Fibroblast of lung (primary cell): Measurements from ENCODE around the gene CEP120. TPM values are rescaled to one million over a fixed set of nuclear protein-coding genes. Genes with fewer than 3 reads are reported as not detected.
"Not testable (repeated sequence)": the region's sequence is repeated elsewhere in the genome, so short reads cannot be mapped to it uniquely, and the experiment has no call there.

Experiments used
- DNase-seq, 2 donors: peaks; one replicate each; pipeline versions ENCODE4 v3.0.0 to v3.0.0-alpha.2; 2010; ENCODE audit warnings: low read depth in 2 of 2
- H2AFZ ChIP-seq: 2 replicates; pipeline ENCODE4 v1.5.1; 2012; ENCODE audit warnings: low read length, control low read depth, inconsistent platforms
- H3K27ac ChIP-seq: 2 replicates; pipeline ENCODE4 v1.5.1; 2011; ENCODE audit warnings: low read length, control low read depth; ENCODE audit not compliant: insufficient read depth
- H3K27me3 ChIP-seq: 2 replicates; pipeline ENCODE4 v1.5.1; 2011; ENCODE audit warnings: mild to moderate bottlenecking, low read length; ENCODE audit not compliant: control insufficient read depth, insufficient read depth
- H3K36me3 ChIP-seq: 2 replicates; pipeline ENCODE4 v1.5.1; 2011; ENCODE audit warnings: low read length; ENCODE audit not compliant: control insufficient read depth, insufficient read depth
- H3K4me1 ChIP-seq: 2 replicates; pipeline ENCODE4 v1.5.1; 2011; ENCODE audit warnings: low read length; ENCODE audit not compliant: control insufficient read depth, insufficient read depth; ENCODE audit errors: extremely low read depth
- H3K4me2 ChIP-seq: 2 replicates; pipeline ENCODE4 v1.5.1; 2011; ENCODE audit warnings: low read length, control low read depth; ENCODE audit not compliant: insufficient read depth; ENCODE audit errors: extremely low read depth
- H3K4me3 ChIP-seq, 4 experiments: fragments of 200-600 bp in 1 of 4; sonication (generic) in 1 of 4; replicated peaks in 1 of 4; 2 replicates each; pipeline ENCODE4 v1.5.1; 2011 to 2016; ENCODE audit warnings: low read length in 4 of 4, low read depth in 3 of 4, mild to moderate bottlenecking in 3 of 4, control low read depth in 2 of 4, inconsistent platforms in 1 of 4, mixed read lengths in 1 of 4; ENCODE audit not compliant: insufficient read depth in 1 of 4; ENCODE audit errors: control extremely low read depth in 1 of 4
- H3K79me2 ChIP-seq: 2 replicates; pipeline ENCODE4 v1.5.1; 2012; ENCODE audit warnings: mild to moderate bottlenecking, low read length, inconsistent platforms; ENCODE audit not compliant: control insufficient read depth, insufficient read depth
- H3K9ac ChIP-seq: 2 replicates; pipeline ENCODE4 v1.5.1; 2011; ENCODE audit warnings: mild to moderate bottlenecking, low read length, control low read depth; ENCODE audit not compliant: insufficient read depth
- H3K9me3 ChIP-seq: 2 replicates; pipeline ENCODE4 v1.5.1; 2012; ENCODE audit warnings: low read depth, low read length; ENCODE audit not compliant: control insufficient read depth, insufficient read depth
- H4K20me1 ChIP-seq: 2 replicates; pipeline ENCODE4 v1.5.1; 2011; ENCODE audit warnings: low read length; ENCODE audit not compliant: control insufficient read depth, insufficient read depth; ENCODE audit errors: extremely low read depth
- EZH2 ChIP-seq: IDR thresholded peaks from 2 replicates; pipeline ENCODE4 v1.5.1; 2012; ENCODE audit warnings: low read length, control low read depth, mild to moderate bottlenecking; ENCODE audit errors: missing control alignments
- polyA plus RNA-seq, 2 donors: library from polyadenylated mRNA; depleted of rRNA in 1 of 2; stranded (reverse) in 1 of 2; unstranded in 1 of 2; fragments of >200 nt; gene quantifications; 2 replicates each; pipeline ENCODE4 v1.2.1, GENCODE V29; 2011 to 2012; ENCODE audit warnings: missing spikeins in 1 of 2
- total RNA-seq: library from RNA; depleted of rRNA; stranded (reverse); fragments of >200 nt; gene quantifications from 2 replicates; pipeline ENCODE4 v1.2.1, GENCODE V29; 2014
- TF ChIP-seq, protein P1 (sequence below), 2 donors: IDR thresholded peaks in 1 of 2; conservative IDR thresholded peaks in 1 of 2; 1 replicate in 1 of 2; 2 replicates in 1 of 2; pipeline ENCODE4 v1.5.1; 2011 to 2012; ENCODE audit warnings: low read length in 2 of 2, control low read depth in 1 of 2, inconsistent platforms in 1 of 2, low read depth in 1 of 2, mild to moderate bottlenecking in 1 of 2

The CEP120 gene
- total and polyA plus RNA-seq, 2 donors (not counting 1 experiment from before 2014, with no cell fraction given) = 14.8 to 22.3 TPM

DNA sequence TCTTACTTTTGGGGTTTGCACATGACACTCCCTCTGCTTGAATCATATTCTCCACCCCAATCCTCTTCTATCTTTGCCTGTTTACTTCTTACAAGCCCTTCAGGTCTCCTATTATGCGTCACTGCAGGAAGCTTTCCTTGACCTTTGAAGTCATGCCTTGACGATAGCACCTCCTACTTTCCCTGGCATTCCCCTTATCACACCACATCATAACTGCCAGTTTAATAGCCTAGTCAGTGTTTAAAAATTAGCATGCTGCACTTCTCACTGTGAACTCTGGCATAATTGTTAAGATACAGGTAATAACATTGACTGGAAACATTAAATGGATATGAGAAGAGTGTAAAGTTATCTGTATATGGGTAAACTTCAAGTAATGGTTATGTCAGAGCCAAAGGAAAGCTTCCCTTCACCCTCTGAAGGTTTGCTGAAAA is 37.1 kb upstream of the CEP120 start:
- Histone ChIP-seq H3K4me3 (no peak overlapping the region), H3K36me3 (no peaks in the 10 kb centered on the region), H3K9me3 (no peaks in the 10 kb centered on the region), H3K4me1 (no peaks in the 10 kb centered on the region), H4K20me1 (no peaks in the 10 kb centered on the region), H3K79me2 (no peaks in the 10 kb centered on the region), H3K9ac (no peak overlapping the region), H3K27ac (no peak overlapping the region), H3K4me2 (no peak overlapping the region), H3K27me3 (no peaks in the 10 kb centered on the region), H2AFZ (no peak overlapping the region)
- peak in 1 of 2 donors; percentile 42 for DNase-seq
- TF ChIP-seq EZH2 = no peak

DNA sequence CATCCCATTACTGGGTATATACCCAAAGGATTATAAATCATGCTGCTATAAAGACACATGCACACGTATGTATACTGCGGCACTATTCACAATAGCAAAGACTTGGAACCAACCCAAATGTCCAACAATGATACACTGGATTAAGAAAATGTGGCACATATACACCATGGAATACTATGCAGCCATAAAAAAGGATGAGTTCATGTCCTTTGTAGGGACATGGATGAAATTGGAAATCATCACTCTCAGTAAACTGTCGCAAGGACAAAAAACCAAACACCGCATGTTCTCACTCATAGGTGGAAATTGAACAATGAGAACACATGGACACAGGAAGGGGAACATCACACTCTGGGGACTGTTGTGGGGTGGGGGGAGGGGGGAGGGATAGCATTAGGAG is 35.8 kb upstream of the CEP120 start:
- not testable (repeated sequence) for H3K79me2 ChIP-seq, H3K27ac ChIP-seq, H3K9me3 ChIP-seq, H3K9ac ChIP-seq, DNase-seq, H3K4me2 ChIP-seq, H3K27me3 ChIP-seq, H4K20me1 ChIP-seq, H3K4me3 ChIP-seq, H2AFZ ChIP-seq, H3K36me3 ChIP-seq, H3K4me1 ChIP-seq

DNA sequence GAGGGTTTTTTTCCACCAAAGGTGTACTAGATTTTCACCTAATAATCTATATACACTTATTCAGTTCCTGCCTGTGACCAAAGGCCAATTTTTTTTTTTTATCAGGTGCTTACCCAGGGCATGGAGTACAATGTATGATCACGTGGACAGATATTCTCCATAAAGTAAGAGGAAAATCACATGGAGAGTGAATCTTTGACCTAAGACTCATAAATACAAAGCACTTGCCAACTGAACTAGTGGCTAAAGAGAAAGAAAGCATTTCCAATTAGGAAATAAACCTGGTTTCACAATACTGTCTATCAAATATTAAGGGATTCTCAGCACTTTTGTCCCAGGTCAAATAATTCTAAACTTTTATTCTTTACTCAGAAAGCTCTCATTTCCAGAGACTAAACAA is 33.0 kb upstream of the CEP120 start:
- no peaks in the 10 kb centered on the region for H3K9me3 ChIP-seq
- H3K27ac ChIP-seq = no peak overlapping the region
- DNase-seq = no peak
- no peaks in the 10 kb centered on the region for H3K79me2 ChIP-seq
- H4K20me1 ChIP-seq = no peaks in the 10 kb centered on the region
- no peak overlapping the region for H3K4me3 ChIP-seq
- no peak overlapping the region for H2AFZ ChIP-seq
- no peak overlapping the region for H3K9ac ChIP-seq
- no peak overlapping the region for H3K4me2 ChIP-seq
- no peaks in the 10 kb centered on the region for H3K4me1 ChIP-seq
- TF ChIP-seq, protein P1, sequence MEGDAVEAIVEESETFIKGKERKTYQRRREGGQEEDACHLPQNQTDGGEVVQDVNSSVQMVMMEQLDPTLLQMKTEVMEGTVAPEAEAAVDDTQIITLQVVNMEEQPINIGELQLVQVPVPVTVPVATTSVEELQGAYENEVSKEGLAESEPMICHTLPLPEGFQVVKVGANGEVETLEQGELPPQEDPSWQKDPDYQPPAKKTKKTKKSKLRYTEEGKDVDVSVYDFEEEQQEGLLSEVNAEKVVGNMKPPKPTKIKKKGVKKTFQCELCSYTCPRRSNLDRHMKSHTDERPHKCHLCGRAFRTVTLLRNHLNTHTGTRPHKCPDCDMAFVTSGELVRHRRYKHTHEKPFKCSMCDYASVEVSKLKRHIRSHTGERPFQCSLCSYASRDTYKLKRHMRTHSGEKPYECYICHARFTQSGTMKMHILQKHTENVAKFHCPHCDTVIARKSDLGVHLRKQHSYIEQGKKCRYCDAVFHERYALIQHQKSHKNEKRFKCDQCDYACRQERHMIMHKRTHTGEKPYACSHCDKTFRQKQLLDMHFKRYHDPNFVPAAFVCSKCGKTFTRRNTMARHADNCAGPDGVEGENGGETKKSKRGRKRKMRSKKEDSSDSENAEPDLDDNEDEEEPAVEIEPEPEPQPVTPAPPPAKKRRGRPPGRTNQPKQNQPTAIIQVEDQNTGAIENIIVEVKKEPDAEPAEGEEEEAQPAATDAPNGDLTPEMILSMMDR (conservative IDR thresholded peaks at IDR 0.05 in 1 of 2, IDR thresholded peaks at IDR 0.05 in 1 of 2; ENCODE audit: low read depth in 1 of 2, low read length in 2 of 2) = no peak
- no peak for TF ChIP-seq EZH2
- no peaks in the 10 kb centered on the region for H3K27me3 ChIP-seq
- no peaks in the 10 kb centered on the region for H3K36me3 ChIP-seq

DNA sequence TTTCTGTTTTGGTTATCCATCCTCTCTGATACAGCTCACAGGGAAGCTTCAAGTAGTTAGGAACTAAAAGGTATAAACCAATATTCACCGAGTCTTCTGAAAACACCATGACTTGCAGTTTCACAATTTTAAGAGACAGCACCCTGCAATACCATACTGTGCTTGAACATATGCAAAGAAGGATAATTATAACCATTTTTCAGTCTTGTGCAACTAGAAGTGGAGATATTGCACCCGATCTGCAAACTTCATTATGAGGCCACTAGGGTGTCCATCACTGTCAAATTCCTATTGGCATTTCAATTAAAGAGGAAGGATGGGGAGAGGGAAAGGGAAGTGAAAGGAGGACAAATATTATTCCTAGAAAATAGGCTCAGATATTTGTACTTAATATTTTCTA is 32.4 kb upstream of the CEP120 start:
- Histone ChIP-seq H3K9me3 (no peaks in the 10 kb centered on the region), H3K4me3 (no peak overlapping the region), H3K36me3 (no peaks in the 10 kb centered on the region), H3K4me2 (no peak overlapping the region), H2AFZ (no peak overlapping the region), H3K4me1 (no peaks in the 10 kb centered on the region), H3K9ac (no peak overlapping the region), H3K27me3 (no peaks in the 10 kb centered on the region), H3K79me2 (no peaks in the 10 kb centered on the region), H4K20me1 (no peaks in the 10 kb centered on the region), H3K27ac (no peak overlapping the region)
- TF ChIP-seq, protein P1 (conservative IDR thresholded peaks at IDR 0.05 in 1 of 2, IDR thresholded peaks at IDR 0.05 in 1 of 2; ENCODE audit: low read depth in 1 of 2, low read length in 2 of 2) = no peak
- TF ChIP-seq EZH2 = no peak
- no peak for DNase-seq
